A673 (cell line): ENCODE data around the gene SSTR5. TPM values are rescaled to one million over a fixed set of nuclear protein-coding genes. Genes with fewer than 3 reads are reported as not detected.

Experiments used
- BruUV-seq: library from RNA; stranded (reverse); fragments of 400-500 nt; replicated peaks from 2 replicates; lab custom pipeline; 2021; lab: Mats Ljungman, UMichigan
- CTCF ChIA-PET: fragments of 300-600 bp; sonication (Branson Sonifier 250); formaldehyde crosslinking; loops from one replicate; lab custom pipeline; 2022; ENCODE audit warnings: antibody characterized with exemption; lab: Charles Lee
- POLR2A ChIA-PET: fragments of 300-600 bp; sonication (Branson Sonifier 250); formaldehyde crosslinking; loops from one replicate; lab custom pipeline; 2022; ENCODE audit warnings: antibody characterized with exemption; ENCODE audit not compliant: low non-redundant PET; lab: Charles Lee
- DNase-seq: peaks from one replicate; pipeline ENCODE4 v3.0.0-alpha.2; 2015; ENCODE audit warnings: low spot score
- H3K27ac ChIP-seq: fragments of 200-600 bp; sonication (generic); 2 replicates; pipeline ENCODE4 v1.5.1; 2016; ENCODE audit warnings: mixed run types, low read depth, mild to moderate bottlenecking, mixed read lengths, antibody characterized with exemption, low read length; ENCODE audit not compliant: poor library complexity, severe bottlenecking
- H3K27me3 ChIP-seq: fragments of 200-600 bp; sonication (generic); replicated peaks from 2 replicates; pipeline ENCODE4 v1.6.1; 2017; ENCODE audit warnings: mixed run types, low read depth, mild to moderate bottlenecking, mixed read lengths, antibody characterized with exemption, low read length; ENCODE audit not compliant: insufficient read depth, poor library complexity
- H3K36me3 ChIP-seq: fragments of 200-600 bp; sonication (generic); 2 replicates; pipeline ENCODE4 v1.6.1; 2016; ENCODE audit warnings: mixed run types, mild to moderate bottlenecking, mixed read lengths, antibody characterized with exemption, low read length; ENCODE audit not compliant: insufficient read depth, poor library complexity, severe bottlenecking
- H3K4me1 ChIP-seq: fragments of 200-600 bp; sonication (generic); 2 replicates; pipeline ENCODE4 v1.6.1; 2017; ENCODE audit warnings: mixed run types, mild to moderate bottlenecking, mixed read lengths, antibody characterized with exemption, low read length; ENCODE audit not compliant: insufficient read depth, poor library complexity, severe bottlenecking
- H3K4me3 ChIP-seq: fragments of 200-600 bp; sonication (generic); 2 replicates; pipeline ENCODE4 v1.5.1; 2016; ENCODE audit warnings: low read depth, mixed run types, mild to moderate bottlenecking, mixed read lengths, low read length; ENCODE audit not compliant: poor library complexity, severe bottlenecking
- H3K9me3 ChIP-seq: fragments of 200-600 bp; sonication (generic); 2 replicates; pipeline ENCODE4 v1.6.1; 2016; ENCODE audit warnings: mixed run types, low read depth, mild to moderate bottlenecking, mixed read lengths, antibody characterized with exemption, low read length; ENCODE audit not compliant: poor library complexity, severe bottlenecking
- EZH2 ChIP-seq: fragments of 200-600 bp; sonication (generic); IDR thresholded peaks from 2 replicates; pipeline ENCODE4 v1.6.1; 2017; ENCODE audit warnings: borderline replicate concordance, low read depth, mild to moderate bottlenecking, mixed read lengths, antibody characterized with exemption, low read length; ENCODE audit not compliant: poor library complexity, severe bottlenecking
- intact Hi-C: fragments of 100-400 bp; cut with micrococcal nuclease; formaldehyde crosslinking; loops from one replicate; pipeline ENCODE4 v1.10.0; 2022; ENCODE audit not compliant: unreplicated experiment
- total RNA-seq: library from RNA; stranded (reverse); gene quantifications from 2 replicates; pipeline ENCODE4 v1.2.3, GENCODE V29; 2021
- TF ChIP-seq, protein P1 (sequence below): fragments of 300-800, 200-600 bp; sonication (generic); conservative IDR thresholded peaks from 2 replicates; pipeline ENCODE4 v1.5.1; 2017; ENCODE audit warnings: low read depth, mild to moderate bottlenecking, antibody characterized with exemption, low read length, moderate library complexity, mixed read lengths

Gene SSTR5
- total RNA-seq, 1 experiment from 2014 or later = not detected

DNA sequence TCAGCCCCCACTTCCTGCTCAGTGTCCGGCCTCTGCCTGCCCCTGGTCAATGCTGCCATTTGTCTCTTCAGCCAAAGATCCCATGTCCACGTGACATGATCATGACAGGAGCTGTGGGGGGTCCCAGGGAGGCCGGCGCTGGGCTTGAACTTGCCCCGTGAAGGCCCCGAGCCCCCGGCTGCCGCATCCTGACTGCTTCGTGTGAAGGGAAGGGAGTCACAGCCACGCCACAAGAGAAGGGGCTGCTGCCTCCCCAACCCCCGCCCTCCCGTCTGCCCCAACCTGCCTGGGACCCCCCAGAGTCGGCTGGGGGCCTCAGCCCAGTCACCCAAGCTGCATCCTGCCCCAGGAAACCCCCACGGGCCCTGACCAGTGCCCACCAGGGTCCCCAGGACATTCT, 14.3 kb upstream of the SSTR5 start:
- CTCF ChIA-PET = interaction anchor here (0.6 to 1.0 kb wide), 3 partner anchors 45 to 312 kb away, joined by 3 to 5 read pairs (median 3); no protein-coding TSS in a partner anchor
- Histone ChIP-seq H3K4me3 (no peak overlapping the region), H3K9me3 (no peaks in the 10 kb centered on the region), H3K4me1 (no peaks in the 10 kb centered on the region), H3K27ac (no peak overlapping the region), H3K36me3 (no peaks in the 10 kb centered on the region), H3K27me3 (peaks cover 3% of the 10 kb centered on the region)
- POLR2A ChIA-PET = no interaction called here
- TF ChIP-seq, protein P1, sequence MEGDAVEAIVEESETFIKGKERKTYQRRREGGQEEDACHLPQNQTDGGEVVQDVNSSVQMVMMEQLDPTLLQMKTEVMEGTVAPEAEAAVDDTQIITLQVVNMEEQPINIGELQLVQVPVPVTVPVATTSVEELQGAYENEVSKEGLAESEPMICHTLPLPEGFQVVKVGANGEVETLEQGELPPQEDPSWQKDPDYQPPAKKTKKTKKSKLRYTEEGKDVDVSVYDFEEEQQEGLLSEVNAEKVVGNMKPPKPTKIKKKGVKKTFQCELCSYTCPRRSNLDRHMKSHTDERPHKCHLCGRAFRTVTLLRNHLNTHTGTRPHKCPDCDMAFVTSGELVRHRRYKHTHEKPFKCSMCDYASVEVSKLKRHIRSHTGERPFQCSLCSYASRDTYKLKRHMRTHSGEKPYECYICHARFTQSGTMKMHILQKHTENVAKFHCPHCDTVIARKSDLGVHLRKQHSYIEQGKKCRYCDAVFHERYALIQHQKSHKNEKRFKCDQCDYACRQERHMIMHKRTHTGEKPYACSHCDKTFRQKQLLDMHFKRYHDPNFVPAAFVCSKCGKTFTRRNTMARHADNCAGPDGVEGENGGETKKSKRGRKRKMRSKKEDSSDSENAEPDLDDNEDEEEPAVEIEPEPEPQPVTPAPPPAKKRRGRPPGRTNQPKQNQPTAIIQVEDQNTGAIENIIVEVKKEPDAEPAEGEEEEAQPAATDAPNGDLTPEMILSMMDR = no peak
- intact Hi-C loops = loop anchor here (5.0 to 10.0 kb wide), 2 partner anchors 39 to 343 kb away; partner anchors contain the start of genes C1QTNF8 and METRN
- BruUV-seq = no TSS peak
- DNase-seq = no peak

DNA sequence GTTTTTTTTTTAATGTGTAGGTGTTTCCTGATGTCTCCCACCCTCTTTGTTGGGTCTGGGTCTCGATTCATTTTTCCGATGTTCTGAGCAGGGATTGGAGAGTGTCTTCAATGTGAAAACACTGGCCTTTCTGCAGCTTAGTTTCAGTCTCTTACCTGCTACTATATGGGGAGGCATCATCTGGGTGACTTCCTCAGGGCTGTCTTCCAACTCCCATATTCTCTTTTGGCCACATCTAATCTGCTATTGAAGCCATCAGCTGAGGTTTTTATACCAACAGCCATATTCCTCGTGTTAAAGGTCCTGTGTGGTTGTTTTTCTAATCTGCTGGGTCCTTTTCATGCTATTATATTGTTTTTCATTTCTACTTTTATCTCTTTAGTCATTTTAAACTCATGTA, 13.2 kb upstream of the SSTR5 start:
- H3K4me1 ChIP-seq = no peaks in the 10 kb centered on the region
- intact Hi-C loops = loop anchor here (5.0 to 10.0 kb wide), 2 partner anchors 38 to 345 kb away; partner anchors contain the start of genes C1QTNF8 and METRN
- H3K36me3 ChIP-seq = no peaks in the 10 kb centered on the region
- TF ChIP-seq, protein P1 = no peak
- TF ChIP-seq EZH2 = no peak
- POLR2A ChIA-PET = no interaction called here
- CTCF ChIA-PET = interaction anchor here (0.5 kb wide), 1 partner anchor 43 kb away, joined by 3 read pairs; no protein-coding TSS in a partner anchor
- no peaks in the 10 kb centered on the region for H3K9me3 ChIP-seq
- H3K27ac ChIP-seq = no peak overlapping the region
- H3K4me3 ChIP-seq = no peak overlapping the region
- no peak for DNase-seq
- no TSS peak for BruUV-seq
- peaks cover 14% of the 10 kb centered on the region for H3K27me3 ChIP-seq

DNA sequence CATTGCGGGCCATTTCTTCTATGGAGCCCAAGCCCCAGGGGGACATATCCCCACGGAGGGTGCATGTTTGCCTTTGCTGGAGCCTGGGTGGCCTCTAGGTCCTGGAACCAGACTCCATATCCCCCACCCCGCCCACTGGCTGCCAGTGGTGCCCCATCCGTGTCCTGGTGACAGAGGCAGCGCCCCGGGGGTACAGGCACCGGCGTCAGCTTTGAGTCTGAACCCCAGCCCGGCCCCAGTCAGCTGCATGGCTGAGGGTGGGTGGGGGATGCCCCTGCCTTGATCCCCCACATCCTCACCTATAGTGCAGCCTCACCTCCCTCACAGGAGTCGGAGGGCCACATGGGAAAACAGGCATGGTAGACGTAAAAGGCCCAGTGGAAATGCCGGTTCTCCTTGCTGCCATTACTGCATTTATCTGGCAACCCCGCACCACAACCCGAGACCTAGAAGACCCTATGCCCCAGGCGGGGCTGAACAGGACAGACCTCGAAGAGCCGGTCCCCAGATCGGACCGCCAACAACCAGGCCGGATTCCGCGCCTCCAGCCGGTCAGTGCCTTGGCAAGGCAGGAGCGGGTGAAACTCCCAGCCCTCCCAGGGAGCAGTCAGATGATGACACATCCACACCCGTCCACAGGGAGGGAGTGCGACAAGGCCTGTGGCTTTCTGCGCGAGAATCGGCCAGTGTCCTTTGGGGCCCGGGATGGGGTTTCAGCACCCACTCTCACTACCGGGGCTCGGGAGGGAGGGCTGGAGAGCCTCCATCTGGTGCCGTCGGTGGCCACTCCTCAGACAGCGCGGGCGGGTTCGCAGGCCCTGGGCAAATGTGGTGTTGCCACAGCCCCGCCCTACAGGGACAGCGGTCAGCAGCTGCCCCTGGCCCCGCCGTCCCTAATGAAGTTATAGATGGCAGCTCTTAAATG, 11.9 kb upstream of the SSTR5 start:
- no TSS peak for BruUV-seq
- no peak for DNase-seq

More for the DNA sequence above, 11.9 kb upstream of the SSTR5 start:
- H3K36me3 ChIP-seq = no peaks in the 10 kb centered on the region
- CTCF ChIA-PET = interaction anchor here (0.5 kb wide), 1 partner anchor 60 kb away, joined by 10 read pairs; no protein-coding TSS in a partner anchor
- H3K9me3 ChIP-seq = no peaks in the 10 kb centered on the region
- no peak overlapping the region for H3K4me3 ChIP-seq
- no peak overlapping the region for H3K27ac ChIP-seq
- POLR2A ChIA-PET = no interaction called here
- no peak for TF ChIP-seq EZH2
- TF ChIP-seq, protein P1 = no peak
- no peaks in the 10 kb centered on the region for H3K4me1 ChIP-seq
- peaks cover 27% of the 10 kb centered on the region for H3K27me3 ChIP-seq
- intact Hi-C loops = no loop called here
